Liver (tissue), 9 donors: ENCODE results near the gene NKAIN2. TPM values are rescaled to one million over a fixed set of nuclear protein-coding genes. Genes with fewer than 3 reads are reported as not detected.

Experiments used
- DNase-seq: peaks from one replicate; pipeline ENCODE4 v3.0.0-alpha.2; 2017; ENCODE audit warnings: low spot score
- H3K27ac ChIP-seq, 2 donors: one replicate each; pipeline ENCODE4 v1.7.0; 2013; ENCODE audit warnings: inconsistent platforms in 2 of 2, low read length in 2 of 2, control low read depth in 1 of 2, low read depth in 1 of 2, mild to moderate bottlenecking in 1 of 2
- H3K27me3 ChIP-seq, 4 donors: one replicate each; pipeline versions ENCODE4 v1.6.1 to v1.7.0; 2013; ENCODE audit warnings: low read length in 3 of 4, inconsistent platforms in 1 of 4, mild to moderate bottlenecking in 1 of 4, moderate library complexity in 1 of 4; ENCODE audit not compliant: control insufficient read depth in 4 of 4, insufficient read depth in 4 of 4
- H3K36me3 ChIP-seq, 4 donors: one replicate each; pipeline versions ENCODE4 v1.6.1 to v1.7.0; 2013; ENCODE audit warnings: low read length in 3 of 4, mild to moderate bottlenecking in 3 of 4, low read depth in 1 of 4, moderate library complexity in 1 of 4; ENCODE audit not compliant: control insufficient read depth in 4 of 4, insufficient read depth in 3 of 4
- H3K4me1 ChIP-seq, 4 donors: one replicate each; pipeline versions ENCODE4 v1.6.1 to v1.7.0; 2013; ENCODE audit warnings: low read length in 3 of 4, mild to moderate bottlenecking in 3 of 4, moderate library complexity in 1 of 4; ENCODE audit not compliant: control insufficient read depth in 4 of 4, insufficient read depth in 4 of 4
- H3K4me3 ChIP-seq, 3 donors: one replicate each; pipeline versions ENCODE4 v1.6.1 to v1.7.0; 2013; ENCODE audit warnings: low read length in 3 of 3, control low read depth in 1 of 3, low read depth in 1 of 3, mild to moderate bottlenecking in 1 of 3
- H3K9ac ChIP-seq, 2 donors: one replicate each; pipeline ENCODE4 v1.7.0; 2013; ENCODE audit warnings: low read length in 2 of 2, mild to moderate bottlenecking in 2 of 2, moderate library complexity in 2 of 2, control low read depth in 1 of 2, low read depth in 1 of 2
- H3K9me3 ChIP-seq, 4 donors: one replicate each; pipeline versions ENCODE4 v1.6.1 to v1.7.0; 2013; ENCODE audit warnings: low read length in 3 of 4; ENCODE audit not compliant: control insufficient read depth in 4 of 4
- FOXA1 ChIP-seq: IDR thresholded peaks from 2 replicates; pipeline ENCODE4 v1.6.1; 2016; ENCODE audit warnings: antibody characterized with exemption
- NR2F2 ChIP-seq: IDR thresholded peaks from 2 replicates; pipeline ENCODE4 v1.6.1; 2016; ENCODE audit warnings: antibody characterized with exemption
- RAD21 ChIP-seq, 2 donors: IDR thresholded peaks; 2 replicates each; pipeline ENCODE4 v1.6.1; 2016; ENCODE audit warnings: antibody characterized with exemption in 2 of 2, mild to moderate bottlenecking in 2 of 2
- REST ChIP-seq: IDR thresholded peaks from 2 replicates; pipeline ENCODE4 v1.6.1; 2016; ENCODE audit warnings: antibody characterized with exemption, mild to moderate bottlenecking
- SP1 ChIP-seq: IDR thresholded peaks from 2 replicates; pipeline ENCODE4 v1.6.1; 2018; ENCODE audit warnings: antibody characterized with exemption, mild to moderate bottlenecking
- TAF1 ChIP-seq: conservative IDR thresholded peaks from 2 replicates; pipeline ENCODE4 v1.6.1; 2016; ENCODE audit warnings: antibody characterized with exemption, mild to moderate bottlenecking
- WGBS: extraction: QIAGEN DNeasy Blood & Tissue Kit; methylation state at CpG from one replicate; pipeline ENCODE4 v1.1.7; 2013; 5-methylcytosine and 5-hydroxymethylcytosine counted together
- polyA plus RNA-seq, 2 donors: library from polyadenylated mRNA; stranded (reverse) in 1 of 2; unstranded in 1 of 2; fragments of 200-250 nt in 1 of 2; fragments of >200 nt in 1 of 2; fragmentation: Nextera tagmentation in 1 of 2; extraction: Ambion mirVana in 1 of 2; gene quantifications; one replicate each; pipeline versions ENCODE4 v1.2.1 to v1.2.3, GENCODE V29; 2013 to 2015
- total RNA-seq, 2 donors: library from RNA; depleted of rRNA; stranded (reverse); fragments of >200 nt; gene quantifications; one replicate each; pipeline ENCODE4 v1.2.3, GENCODE V29; 2014
- donor health status: healthy.
- donor health status: healthy.
- donor health status: healthy.
- donor health status: healthy.
- donor health status: healthy.

Gene NKAIN2
- total and polyA plus RNA-seq, 4 donors, result 0.05 to 0.14 TPM; not detected in 2

GRCh38 chr6:124873066-124873410 lies 1069.4 kb downstream of the NKAIN2 start:
- H3K9ac ChIP-seq, result no peak overlapping the region
- H3K27me3 ChIP-seq, result no peaks in the 10 kb centered on the region
- H3K4me1 ChIP-seq, result peaks cover 0 to 5% (median 2%) of the 10 kb centered on the region in 4 donors
- DNase-seq, result no peak
- no peak overlapping the region for H3K27ac ChIP-seq
- H3K4me3 ChIP-seq, result no peak overlapping the region
- TF ChIP-seq FOXA1 (no peak), TAF1 (no peak), RAD21 (IDR thresholded peaks at IDR 0.05) (no peak), NR2F2 (no peak), SP1 (no peak), REST (no peak)
- 95% methylated on average over 3 of the region's 3 CpGs for WGBS
- H3K36me3 ChIP-seq, result no peaks in the 10 kb centered on the region
- no peaks in the 10 kb centered on the region for H3K9me3 ChIP-seq

Other genes with a start within 250 kb of the NKAIN2 start
- under 1 TPM; 0.08 to 0.79 TPM for gene TRDN, start 166.9 kb upstream of the NKAIN2 start, total RNA-seq
- gene TRDN, start 166.9 kb upstream of the NKAIN2 start, polyA plus RNA-seq, result not detected